Kidney epithelial cell (primary cell): Measurements from ENCODE around the gene HIRIP3. TPM values are rescaled to one million over a fixed set of nuclear protein-coding genes. Genes with fewer than 3 reads are reported as not detected.
A peak's percentile ranks its signal among the peaks of the same experiment; 100 is the strongest.
"Not testable (repeated sequence)": the region's sequence is repeated elsewhere in the genome, so short reads cannot be mapped to it uniquely, and the experiment has no call there.

Experiments
- DNase-seq: peaks from one replicate; pipeline ENCODE4 v3.0.0-alpha.2; 2010; ENCODE audit warnings: low read depth
- H3K27me3 ChIP-seq: 2 replicates; pipeline ENCODE4 v1.6.0; 2011; ENCODE audit warnings: low read length; ENCODE audit not compliant: control insufficient read depth, insufficient read depth
- H3K36me3 ChIP-seq: 2 replicates; pipeline ENCODE4 v1.5.1; 2011; ENCODE audit warnings: low read length; ENCODE audit not compliant: control insufficient read depth, insufficient read depth
- H3K4me3 ChIP-seq: 2 replicates; pipeline ENCODE4 v1.5.1; 2011; ENCODE audit warnings: low read depth, mild to moderate bottlenecking, control low read depth, low read length
- CTCF ChIP-seq: IDR thresholded peaks from 2 replicates; pipeline ENCODE4 v1.5.1; 2011; ENCODE audit warnings: mild to moderate bottlenecking, moderate library complexity, low read length, control low read depth, inconsistent platforms; ENCODE audit not compliant: insufficient read depth, poor library complexity, severe bottlenecking
- total RNA-seq: library from RNA; depleted of rRNA; stranded (reverse); fragments of >200 nt; gene quantifications from 2 replicates; pipeline ENCODE4 v1.2.3, GENCODE V29; 2015

HIRIP3 gene
- total RNA-seq, 1 donor from 2014 or later: 20.3 TPM

GRCh38 chr16:29961127-29961478 is 34.3 kb downstream of the HIRIP3 start:
- no peak for DNase-seq
- Histone ChIP-seq H3K27me3 (no peaks in the 10 kb centered on the region), H3K4me3 (peak overlapping the region; percentile 77), H3K36me3 (no peaks in the 10 kb centered on the region)
- TF ChIP-seq CTCF: no peak

GRCh38 chr16:29959821-29960220 is 35.6 kb downstream of the HIRIP3 start:
- not testable (repeated sequence) for H3K4me3 ChIP-seq, DNase-seq, H3K27me3 ChIP-seq, H3K36me3 ChIP-seq

GRCh38 chr16:29959293-29959692 is 36.1 kb downstream of the HIRIP3 start:
- Histone ChIP-seq H3K36me3 (no peaks in the 10 kb centered on the region), H3K27me3 (no peaks in the 10 kb centered on the region), H3K4me3 (no peak overlapping the region)
- DNase-seq: no peak
- no peak for TF ChIP-seq CTCF

- TF ChIP-seq CTCF: no peak
- Histone ChIP-seq H3K36me3 (no peaks in the 10 kb centered on the region), H3K27me3 (no peaks in the 10 kb centered on the region), H3K4me3 (no peak overlapping the region)
- DNase-seq: no peak
Observed at GRCh38 chr16:29958756-29959155, 36.7 kb downstream of the HIRIP3 start.

GRCh38 chr16:29951625-29952365 is 43.6 kb downstream of the HIRIP3 start:
- Histone ChIP-seq H3K36me3 (no peaks in the 10 kb centered on the region), H3K27me3 (no peaks in the 10 kb centered on the region), H3K4me3 (no peak overlapping the region)
- TF ChIP-seq CTCF: no peak
- no peak for DNase-seq

GRCh38 chr16:29950806-29951461 is 44.5 kb downstream of the HIRIP3 start:
- no peak for TF ChIP-seq CTCF
- H3K4me3 ChIP-seq: no peak overlapping the region
- no peaks in the 10 kb centered on the region for H3K36me3 ChIP-seq
- DNase-seq: no peak
- H3K27me3 ChIP-seq: no peaks in the 10 kb centered on the region
